MM.1S (cell line): ENCODE data around the gene ACP6.

ENCODE experiments used
- DNase-seq: peaks from one replicate; pipeline ENCODE4 v3.0.0-alpha.2; 2015
- H2AFZ ChIP-seq: fragments of 300-600 bp; sonication (generic); 2 replicates; pipeline ENCODE4 v1.6.0; 2016; ENCODE audit warnings: antibody characterized with exemption, low read length
- H3F3A ChIP-seq: fragments of 300-600 bp; sonication (generic); 2 replicates; pipeline ENCODE4 v1.6.1; 2016; ENCODE audit warnings: mild to moderate bottlenecking, antibody characterized with exemption, low read length, moderate library complexity, mixed read lengths; ENCODE audit not compliant: insufficient read depth
- H3K27ac ChIP-seq: fragments of 300-600 bp; sonication (generic); 2 replicates; pipeline ENCODE4 v1.5.1; 2016; ENCODE audit warnings: mild to moderate bottlenecking, low read length
- H3K27me3 ChIP-seq: fragments of 300-600 bp; sonication (generic); replicated peaks from 2 replicates; pipeline ENCODE4 v1.6.0; 2016; ENCODE audit warnings: low read length; ENCODE audit not compliant: insufficient read depth
- H3K36me3 ChIP-seq: fragments of 300-600 bp; sonication (generic); replicated peaks from 2 replicates; pipeline ENCODE4 v1.6.1; 2016; ENCODE audit warnings: mild to moderate bottlenecking, low read length, mixed read lengths; ENCODE audit not compliant: insufficient read depth
- H3K4me1 ChIP-seq: fragments of 300-600 bp; sonication (generic); 2 replicates; pipeline ENCODE4 v1.6.1; 2016; ENCODE audit warnings: low read length, mixed read lengths
- H3K4me2 ChIP-seq: fragments of 300-600 bp; sonication (generic); 2 replicates; pipeline ENCODE4 v1.6.0; 2016; ENCODE audit warnings: low read depth, low read length
- H3K4me3 ChIP-seq: fragments of 300-600 bp; sonication (generic); 2 replicates; pipeline ENCODE4 v1.5.1; 2016; ENCODE audit warnings: low read length, mixed read lengths
- H3K79me2 ChIP-seq: fragments of 300-600 bp; sonication (generic); 2 replicates; pipeline ENCODE4 v1.6.1; 2016; ENCODE audit warnings: mixed run types, low read length, mixed read lengths
- H3K9ac ChIP-seq: fragments of 300-600 bp; sonication (generic); 2 replicates; pipeline ENCODE4 v1.6.1; 2016; ENCODE audit warnings: low read length, mixed read lengths
- H3K9me2 ChIP-seq: fragments of 300-600 bp; sonication (generic); replicated peaks from 2 replicates; pipeline ENCODE4 v1.6.1; 2016; ENCODE audit warnings: mild to moderate bottlenecking, low read length, mixed read lengths; ENCODE audit not compliant: insufficient read depth
- H3K9me3 ChIP-seq: fragments of 300-600 bp; sonication (generic); replicated peaks from 2 replicates; pipeline ENCODE4 v1.6.1; 2016; ENCODE audit warnings: mild to moderate bottlenecking, low read length, mixed read lengths; ENCODE audit not compliant: insufficient read depth
- H4K20me1 ChIP-seq: fragments of 300-600 bp; sonication (generic); 2 replicates; pipeline ENCODE4 v1.6.1; 2016; ENCODE audit warnings: mild to moderate bottlenecking, low read length, moderate library complexity, mixed read lengths; ENCODE audit not compliant: insufficient read depth
- CTCF ChIP-seq: fragments of 300-600 bp; sonication (generic); IDR thresholded peaks from 2 replicates; pipeline ENCODE4 v1.5.1; 2016; ENCODE audit warnings: antibody characterized with exemption, low read length, mixed read lengths
- EZH2 ChIP-seq: fragments of 300-600 bp; sonication (generic); optimal IDR thresholded peaks from 2 replicates; pipeline ENCODE3; 2017; ENCODE audit warnings: low read depth, mild to moderate bottlenecking, antibody characterized with exemption, low read length, mixed read lengths
- EZH2phosphoT487 ChIP-seq: fragments of 300-600 bp; sonication (generic); IDR thresholded peaks from 2 replicates; pipeline ENCODE4 v1.6.1; 2018; ENCODE audit warnings: antibody characterized with exemption, low read length

Gene ACP6

GRCh38 chr1:147599362-147600118, 70.8 kb downstream of the ACP6 start:
- Histone ChIP-seq H3K4me1 (peaks cover 8% of the 10 kb centered on the region), H3K9ac (peak overlapping the region; percentile 66; the same call in 1 of the 2 replicates), H3K4me3 (peak overlapping the region; percentile 69), H4K20me1 (no peaks in the 10 kb centered on the region), H3K9me2 (no peaks in the 10 kb centered on the region), H3K27ac (peak overlapping the region; percentile 41; the same call in 1 of the 2 replicates), H3K36me3 (no peaks in the 10 kb centered on the region), H2AFZ (peak overlapping the region; percentile 83), H3K4me2 (peak overlapping the region; percentile 93), H3K27me3 (no peaks in the 10 kb centered on the region; the same call in 1 of the 2 replicates), H3F3A (no peaks in the 10 kb centered on the region; the same call in 1 of the 2 replicates), H3K79me2 (peaks cover 17% of the 10 kb centered on the region), H3K9me3 (no peaks in the 10 kb centered on the region)
- peak; percentile 97 for DNase-seq
- no peak for TF ChIP-seq EZH2phosphoT487
- no peak for TF ChIP-seq CTCF

GRCh38 chr1:147598621-147599361, 71.5 kb downstream of the ACP6 start:
- no peak for TF ChIP-seq CTCF
- TF ChIP-seq EZH2 = no peak
- no peak for TF ChIP-seq EZH2phosphoT487
- H3K4me2 ChIP-seq = peak overlapping the region; percentile 93
- H4K20me1 ChIP-seq = no peaks in the 10 kb centered on the region
- DNase-seq = peak; percentile 31
- H2AFZ ChIP-seq = peak overlapping the region; percentile 83
- peak overlapping the region; percentile 66; the same call in 1 of the 2 replicates for H3K9ac ChIP-seq
- H3K9me3 ChIP-seq = no peaks in the 10 kb centered on the region
- no peaks in the 10 kb centered on the region; the same call in 1 of the 2 replicates for H3K27me3 ChIP-seq
- H3F3A ChIP-seq = no peaks in the 10 kb centered on the region; the same call in 1 of the 2 replicates
- H3K4me1 ChIP-seq = peaks cover 8% of the 10 kb centered on the region
- H3K9me2 ChIP-seq = no peaks in the 10 kb centered on the region
- H3K79me2 ChIP-seq = peaks cover 17% of the 10 kb centered on the region
- no peak overlapping the region; the same call in 1 of the 2 replicates for H3K27ac ChIP-seq
- no peaks in the 10 kb centered on the region for H3K36me3 ChIP-seq
- peak overlapping the region; percentile 69 for H3K4me3 ChIP-seq

- Histone ChIP-seq H3K4me1 (peaks cover 8% of the 10 kb centered on the region), H3K9ac (no peak overlapping the region), H3K27ac (no peak overlapping the region), H3K79me2 (peaks cover 12% of the 10 kb centered on the region), H2AFZ (no peak overlapping the region), H3K4me3 (no peak overlapping the region), H3F3A (no peaks in the 10 kb centered on the region; the same call in 1 of the 2 replicates), H3K9me2 (no peaks in the 10 kb centered on the region), H3K36me3 (no peaks in the 10 kb centered on the region), H3K9me3 (no peaks in the 10 kb centered on the region), H3K27me3 (no peaks in the 10 kb centered on the region; the same call in 1 of the 2 replicates), H3K4me2 (no peak overlapping the region), H4K20me1 (no peaks in the 10 kb centered on the region)
- TF ChIP-seq CTCF = no peak
- TF ChIP-seq EZH2 = no peak
- no peak for TF ChIP-seq EZH2phosphoT487
- no peak for DNase-seq
Measured at GRCh38 chr1:147597010-147597409, 73.3 kb downstream of the ACP6 start.
